Activated naive CD8-positive, alpha-beta T cell (primary cell): ENCODE results near the gene ATP6V0A1.

Source experiments
- H3K27ac Mint-ChIP-seq: one replicate; pipeline ENCODE4 v1.8.0; 2021; ENCODE audit warnings: mixed read lengths
- H3K27me3 Mint-ChIP-seq: one replicate; pipeline ENCODE4 v1.8.0; 2021; ENCODE audit warnings: mixed read lengths
- H3K36me3 Mint-ChIP-seq: one replicate; pipeline ENCODE4 v1.8.0; 2021; ENCODE audit warnings: mixed read lengths
- H3K4me1 Mint-ChIP-seq: one replicate; pipeline ENCODE4 v1.8.0; 2021; ENCODE audit warnings: low read depth, mixed read lengths
- H3K4me3 Mint-ChIP-seq: one replicate; pipeline ENCODE4 v1.8.0; 2021; ENCODE audit warnings: mild to moderate bottlenecking, mixed read lengths
- H3K9me3 Mint-ChIP-seq: one replicate; pipeline ENCODE4 v1.8.0; 2021; ENCODE audit warnings: low read depth, mixed read lengths

The ATP6V0A1 gene

DNA sequence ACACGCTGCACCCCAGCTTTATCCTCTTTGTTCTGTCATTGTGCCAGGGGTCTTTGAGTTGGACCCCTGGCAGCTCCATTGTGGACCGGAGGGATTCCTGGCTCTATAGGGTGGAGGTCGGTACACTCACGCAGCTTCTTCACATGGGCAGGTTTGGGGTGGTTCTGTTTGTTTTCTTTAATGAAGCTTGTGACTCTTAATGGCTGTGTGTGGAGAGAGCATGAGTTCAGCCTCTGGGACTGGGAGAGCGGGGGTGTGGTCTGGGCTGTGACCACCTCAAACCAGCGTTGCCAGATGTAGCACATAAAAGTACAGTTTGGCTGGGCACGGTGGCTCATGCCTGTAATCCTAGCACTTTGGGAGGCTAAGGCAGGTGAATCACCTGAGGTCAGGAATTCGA lies 56.2 kb downstream of the ATP6V0A1 start:
- Mint-ChIP-seq H3K27ac (no peak overlapping the region), H3K4me1 (peaks cover 2% of the 10 kb centered on the region), H3K9me3 (no peaks in the 10 kb centered on the region), H3K27me3 (no peaks in the 10 kb centered on the region), H3K36me3 (no peaks in the 10 kb centered on the region), H3K4me3 (no peak overlapping the region)

DNA sequence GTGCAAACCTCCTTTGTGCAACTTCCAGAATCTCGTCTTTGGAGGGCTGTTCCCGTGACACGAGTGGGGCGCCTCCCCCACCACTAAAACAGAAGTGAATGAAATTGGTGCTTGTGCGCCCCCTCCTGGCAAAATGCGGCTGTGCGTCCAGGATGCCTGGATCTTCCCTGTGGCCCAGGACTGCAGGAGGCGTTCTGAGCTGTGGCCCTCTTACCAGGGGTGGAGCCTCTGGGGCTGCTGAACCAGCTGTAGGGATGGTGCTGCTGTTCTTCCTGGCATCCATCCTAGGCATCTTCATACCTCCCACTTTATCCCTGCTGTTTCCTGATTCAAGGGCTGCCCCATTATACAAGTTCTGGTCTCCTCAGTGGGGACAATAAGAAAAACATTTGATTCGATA lies 58.8 kb downstream of the ATP6V0A1 start:
- H3K4me3 Mint-ChIP-seq: no peak overlapping the region
- peaks cover 5% of the 10 kb centered on the region for H3K36me3 Mint-ChIP-seq
- H3K27ac Mint-ChIP-seq: no peak overlapping the region

GRCh38 chr17:42518046-42518754 lies 59.5 kb downstream of the ATP6V0A1 start:
- Mint-ChIP-seq H3K36me3 (peaks cover 6% of the 10 kb centered on the region), H3K4me1 (peaks cover 2% of the 10 kb centered on the region), H3K9me3 (no peaks in the 10 kb centered on the region), H3K27me3 (no peaks in the 10 kb centered on the region), H3K4me3 (no peak overlapping the region), H3K27ac (no peak overlapping the region)

More for the DNA sequence above, 58.8 kb downstream of the ATP6V0A1 start:
- H3K9me3 Mint-ChIP-seq: no peaks in the 10 kb centered on the region
- no peaks in the 10 kb centered on the region for H3K27me3 Mint-ChIP-seq
- peaks cover 2% of the 10 kb centered on the region for H3K4me1 Mint-ChIP-seq

DNA sequence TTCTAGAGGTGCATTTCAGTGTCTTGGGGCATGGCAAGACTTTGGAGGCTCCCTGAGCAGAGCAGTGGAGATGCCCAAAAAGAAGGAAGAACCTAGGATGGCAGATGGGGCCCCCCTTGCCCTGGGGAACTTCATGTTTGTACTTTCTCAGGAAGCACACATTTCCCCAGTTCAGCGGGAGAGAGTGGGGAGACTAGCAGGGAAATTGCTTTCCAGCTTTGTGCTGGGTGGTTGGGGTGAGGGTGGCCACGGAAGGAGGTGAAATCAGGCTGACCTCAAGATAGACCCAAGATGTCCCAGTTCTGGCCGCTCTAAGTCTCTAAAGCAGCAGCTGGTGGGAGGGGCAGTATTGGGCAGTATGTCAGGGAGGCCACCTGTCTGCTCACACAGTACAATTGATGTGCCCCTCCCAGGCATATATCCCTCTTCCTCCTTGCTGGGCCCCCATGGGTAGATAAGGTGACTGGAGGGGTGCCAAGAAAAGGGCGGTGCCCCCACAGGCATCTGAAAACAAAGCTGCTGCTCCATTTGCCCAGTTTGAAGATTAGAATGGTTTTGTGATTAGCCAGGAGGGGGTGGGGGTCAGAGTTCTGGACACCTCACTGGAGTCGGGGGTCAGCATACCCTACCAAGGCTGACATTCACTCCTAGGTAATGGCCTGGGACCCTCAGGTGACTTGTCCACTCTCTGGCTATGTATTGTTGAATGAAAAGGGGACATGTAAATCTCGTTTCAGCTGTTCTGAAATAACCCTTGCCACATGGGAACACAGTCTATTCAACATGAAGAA lies 60.3 kb downstream of the ATP6V0A1 start:
- Mint-ChIP-seq H3K27me3 (no peaks in the 10 kb centered on the region), H3K4me1 (peaks cover 2% of the 10 kb centered on the region), H3K36me3 (peaks cover 9% of the 10 kb centered on the region), H3K27ac (no peak overlapping the region), H3K9me3 (no peaks in the 10 kb centered on the region), H3K4me3 (no peak overlapping the region)

DNA sequence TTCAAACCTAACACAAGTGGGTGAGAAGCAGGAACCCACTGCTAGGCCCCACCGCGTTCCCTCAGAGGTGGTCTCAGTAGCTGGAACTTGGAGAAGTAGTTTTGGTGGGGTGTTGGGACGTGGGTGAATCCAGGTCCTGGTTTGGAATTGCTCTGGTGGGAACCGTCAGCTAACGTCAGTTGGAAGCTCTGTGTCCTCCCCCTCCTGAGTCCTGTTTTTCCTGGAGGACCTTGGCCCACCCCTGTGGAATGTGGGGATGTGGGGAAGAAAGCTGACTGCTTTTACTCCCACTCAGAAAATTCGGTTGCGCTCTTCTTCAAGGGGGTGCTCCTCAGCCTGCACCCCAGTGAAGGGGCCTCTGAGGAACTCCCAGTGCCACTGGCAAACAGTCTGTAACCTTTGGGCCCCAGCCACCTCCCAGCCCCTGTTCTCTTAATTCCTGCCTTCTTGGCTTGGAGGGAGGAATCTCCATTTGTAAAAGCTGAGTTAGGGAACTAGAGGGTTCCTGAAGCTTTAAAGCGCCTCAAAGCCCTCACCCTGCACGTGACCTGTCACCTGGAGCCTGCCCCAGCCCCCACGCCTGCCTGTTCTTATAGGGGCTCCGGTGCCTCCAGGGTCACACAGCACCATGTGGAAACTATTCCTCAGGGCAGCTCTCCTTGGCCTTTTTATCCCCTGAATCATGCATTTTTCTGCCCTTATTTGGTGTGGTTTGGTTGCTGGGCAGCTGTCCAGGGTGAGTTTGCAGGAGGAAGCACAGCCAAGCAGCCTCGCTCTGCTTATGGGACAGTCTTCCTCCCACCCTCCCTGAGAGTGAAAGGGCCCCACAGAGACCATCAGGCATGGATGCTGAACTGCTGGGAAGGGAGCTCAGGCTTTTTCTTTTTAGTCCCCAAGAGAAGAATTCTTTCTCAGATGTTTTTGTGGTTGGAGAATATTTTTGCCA lies 61.1 kb downstream of the ATP6V0A1 start:
- H3K27ac Mint-ChIP-seq: no peak overlapping the region
- H3K27me3 Mint-ChIP-seq: no peaks in the 10 kb centered on the region
- H3K4me1 Mint-ChIP-seq: peaks cover 3% of the 10 kb centered on the region
- H3K4me3 Mint-ChIP-seq: no peak overlapping the region
- H3K9me3 Mint-ChIP-seq: no peaks in the 10 kb centered on the region
- H3K36me3 Mint-ChIP-seq: peaks cover 9% of the 10 kb centered on the region

GRCh38 chr17:42520540-42520951 lies 61.9 kb downstream of the ATP6V0A1 start:
- Mint-ChIP-seq H3K36me3 (peaks cover 9% of the 10 kb centered on the region), H3K9me3 (no peaks in the 10 kb centered on the region), H3K4me3 (no peak overlapping the region), H3K4me1 (peaks cover 3% of the 10 kb centered on the region), H3K27me3 (no peaks in the 10 kb centered on the region), H3K27ac (no peak overlapping the region)

- H3K27ac Mint-ChIP-seq: no peak overlapping the region
- no peak overlapping the region for H3K4me3 Mint-ChIP-seq
- H3K27me3 Mint-ChIP-seq: no peaks in the 10 kb centered on the region
- H3K9me3 Mint-ChIP-seq: no peaks in the 10 kb centered on the region
- H3K4me1 Mint-ChIP-seq: peaks cover 3% of the 10 kb centered on the region
- H3K36me3 Mint-ChIP-seq: peaks cover 9% of the 10 kb centered on the region
These were observed 62.4 kb downstream of the ATP6V0A1 start for GRCh38 chr17:42521036-42521435.

DNA sequence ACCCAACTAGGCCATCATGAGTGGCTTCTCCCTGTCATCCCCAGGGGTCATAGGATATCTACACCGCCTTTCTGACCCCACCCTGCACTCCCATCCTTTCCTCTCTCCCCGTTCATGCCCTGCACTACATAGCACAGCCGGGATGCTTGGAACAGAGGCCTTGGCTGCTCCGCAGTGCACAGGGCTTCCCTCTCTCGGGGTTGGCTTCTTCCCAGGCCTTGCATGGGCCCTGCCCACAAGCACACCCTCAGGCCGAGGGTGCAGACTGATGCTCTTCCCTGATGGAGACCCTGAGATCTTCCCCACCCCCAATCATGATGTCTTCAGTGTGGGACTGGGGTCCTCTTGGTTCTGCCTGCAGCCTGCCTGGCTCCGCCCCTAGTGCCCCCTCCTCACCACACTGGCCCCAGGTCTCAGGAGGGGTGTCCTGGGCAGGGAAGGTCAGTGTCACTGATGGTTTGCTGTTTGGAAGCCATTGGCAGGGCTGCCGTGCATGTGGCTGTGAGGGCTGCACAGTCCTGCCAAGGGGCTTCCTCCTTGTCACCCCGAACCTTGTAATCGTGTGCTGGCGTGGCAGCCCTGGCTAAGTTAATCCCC lies 63.1 kb downstream of the ATP6V0A1 start:
- H3K27ac Mint-ChIP-seq: no peak overlapping the region
- peaks cover 9% of the 10 kb centered on the region for H3K36me3 Mint-ChIP-seq
- H3K9me3 Mint-ChIP-seq: no peaks in the 10 kb centered on the region
- H3K4me1 Mint-ChIP-seq: peaks cover 3% of the 10 kb centered on the region
- H3K27me3 Mint-ChIP-seq: no peaks in the 10 kb centered on the region
- no peak overlapping the region for H3K4me3 Mint-ChIP-seq

GRCh38 chr17:42522263-42522790 lies 63.6 kb downstream of the ATP6V0A1 start:
- Mint-ChIP-seq H3K27me3 (no peaks in the 10 kb centered on the region), H3K36me3 (peaks cover 9% of the 10 kb centered on the region), H3K4me1 (peaks cover 7% of the 10 kb centered on the region), H3K27ac (no peak overlapping the region), H3K9me3 (no peaks in the 10 kb centered on the region), H3K4me3 (no peak overlapping the region)

GRCh38 chr17:42522798-42523278 lies 64.2 kb downstream of the ATP6V0A1 start:
- H3K9me3 Mint-ChIP-seq: no peaks in the 10 kb centered on the region
- H3K27me3 Mint-ChIP-seq: no peaks in the 10 kb centered on the region
- peaks cover 9% of the 10 kb centered on the region for H3K36me3 Mint-ChIP-seq
- no peak overlapping the region for H3K27ac Mint-ChIP-seq
- no peak overlapping the region for H3K4me3 Mint-ChIP-seq
- peaks cover 9% of the 10 kb centered on the region for H3K4me1 Mint-ChIP-seq

GRCh38 chr17:42525221-42525620 lies 66.5 kb downstream of the ATP6V0A1 start:
- no peaks in the 10 kb centered on the region for H3K27me3 Mint-ChIP-seq
- peaks cover 23% of the 10 kb centered on the region for H3K4me1 Mint-ChIP-seq
- no peaks in the 10 kb centered on the region for H3K9me3 Mint-ChIP-seq
- peaks cover 9% of the 10 kb centered on the region for H3K36me3 Mint-ChIP-seq
- H3K27ac Mint-ChIP-seq: no peak overlapping the region
- no peak overlapping the region for H3K4me3 Mint-ChIP-seq

DNA sequence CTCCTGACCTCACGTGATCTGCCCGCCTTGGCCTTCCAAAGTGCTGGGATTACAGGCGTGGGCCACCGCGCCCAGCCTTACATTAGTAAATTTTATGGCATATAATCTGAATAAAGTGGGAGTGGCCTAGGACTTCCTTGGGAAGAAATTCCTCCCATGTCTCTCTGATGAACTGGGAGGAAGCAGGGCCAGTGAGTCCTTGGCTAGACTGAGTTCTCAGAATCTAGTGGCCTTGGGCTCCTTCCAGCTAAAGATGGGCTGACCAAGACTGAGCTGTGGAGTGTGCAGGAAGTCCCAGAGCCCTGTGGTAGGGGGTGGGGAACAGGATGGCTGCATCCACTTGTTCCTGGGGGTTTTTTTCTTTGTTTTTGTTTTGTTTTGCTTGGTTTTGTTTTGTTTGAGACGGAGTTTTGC lies 67.4 kb downstream of the ATP6V0A1 start:
- Mint-ChIP-seq H3K4me3 (no peak overlapping the region), H3K27ac (no peak overlapping the region), H3K9me3 (no peaks in the 10 kb centered on the region)

DNA sequence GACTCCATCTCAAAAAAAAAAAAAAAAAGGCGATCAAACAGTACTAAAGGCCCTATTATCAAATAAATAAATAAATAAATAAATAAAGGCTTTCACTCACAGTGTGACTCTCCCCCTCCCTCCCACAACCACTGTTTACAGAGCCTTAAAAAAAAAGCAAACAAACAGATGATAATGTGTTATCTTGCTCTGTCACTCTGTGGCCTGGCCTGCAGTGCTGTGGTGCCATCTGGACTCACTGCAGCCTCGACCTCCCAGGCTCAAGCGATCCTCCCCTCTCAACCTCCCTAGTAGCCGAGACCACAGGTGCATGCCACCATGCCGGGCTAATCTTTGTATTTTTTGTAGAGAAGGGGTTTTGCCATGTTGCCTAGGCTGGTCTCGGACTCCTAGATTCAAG lies 69.3 kb downstream of the ATP6V0A1 start:
- Mint-ChIP-seq H3K27me3 (no peaks in the 10 kb centered on the region), H3K36me3 (peaks cover 4% of the 10 kb centered on the region), H3K4me1 (peaks cover 40% of the 10 kb centered on the region), H3K27ac (no peak overlapping the region), H3K4me3 (no peak overlapping the region), H3K9me3 (no peaks in the 10 kb centered on the region)

More for the DNA sequence above, 67.4 kb downstream of the ATP6V0A1 start:
- H3K27me3 Mint-ChIP-seq: no peaks in the 10 kb centered on the region
- H3K4me1 Mint-ChIP-seq: peaks cover 31% of the 10 kb centered on the region
- H3K36me3 Mint-ChIP-seq: peaks cover 7% of the 10 kb centered on the region

- Mint-ChIP-seq H3K27me3 (no peaks in the 10 kb centered on the region), H3K4me1 (peaks cover 44% of the 10 kb centered on the region), H3K36me3 (no peaks in the 10 kb centered on the region), H3K9me3 (no peaks in the 10 kb centered on the region), H3K4me3 (peak overlapping the region; percentile 10), H3K27ac (no peak overlapping the region)
These were observed 70.4 kb downstream of the ATP6V0A1 start for GRCh38 chr17:42529061-42529460.
